ENCODE results near the gene SLC25A31.

SLC25A31 gene

GRCh38 chr4:127747883-127748282 is 17.7 kb downstream of the SLC25A31 start:
- Histone ChIP-seq H3K27me3 (ENCODE audit: insufficient read depth, low read length, poor library complexity) (no peaks in the 10 kb centered on the region), H3K56ac (ENCODE audit: low read length) (no peak overlapping the region), H3K79me1 (ENCODE audit: low read length) (no peaks in the 10 kb centered on the region), H2BK5ac (ENCODE audit: low read length) (no peak overlapping the region), H3K23ac (ENCODE audit: low read length) (no peak overlapping the region), H3K18ac (ENCODE audit: low read length) (no peak overlapping the region), H3K4ac (ENCODE audit: low read depth, low read length) (no peak overlapping the region), H3K27ac (ENCODE audit: low read depth, low read length) (no peak overlapping the region), H2BK120ac (ENCODE audit: low read depth, low read length) (no peak overlapping the region), H3K79me2 (ENCODE audit: control insufficient read depth, insufficient read depth, low read length) (no peaks in the 10 kb centered on the region), H4K8ac (ENCODE audit: low read depth, low read length) (no peak overlapping the region), H4K5ac (ENCODE audit: low read length) (no peak overlapping the region), H2BK15ac (replicated peaks; ENCODE audit: low read depth) (no peak overlapping the region), H3K4me1 (ENCODE audit: control insufficient read depth, low read depth, low read length) (no peaks in the 10 kb centered on the region), H3K4me3 (ENCODE audit: low read length) (no peak overlapping the region), H3K9ac (ENCODE audit: low read length) (no peak overlapping the region), H3K36me3 (ENCODE audit: control insufficient read depth, insufficient read depth, low read length) (no peaks in the 10 kb centered on the region), H3K4me2 (ENCODE audit: low read length) (no peak overlapping the region), H2AK5ac (ENCODE audit: low read length) (no peak overlapping the region)
- no CpG with 5 or more reads among the region's 4 CpGs for WGBS (ENCODE audit: extremely low coverage, insufficient coverage, low lambda C conversion rate)
- DNase-seq = no peak

- no peak for DNase-seq
- Histone ChIP-seq H3K79me2 (ENCODE audit: control insufficient read depth, insufficient read depth, low read length) (no peaks in the 10 kb centered on the region), H2BK120ac (ENCODE audit: low read depth, low read length) (no peak overlapping the region), H3K9ac (ENCODE audit: low read length) (no peak overlapping the region), H3K4ac (ENCODE audit: low read depth, low read length) (no peak overlapping the region), H3K23ac (ENCODE audit: low read length) (no peak overlapping the region), H3K79me1 (ENCODE audit: low read length) (no peaks in the 10 kb centered on the region), H3K18ac (ENCODE audit: low read length) (no peak overlapping the region), H3K27me3 (ENCODE audit: insufficient read depth, low read length, poor library complexity) (no peaks in the 10 kb centered on the region), H3K36me3 (ENCODE audit: control insufficient read depth, insufficient read depth, low read length) (no peaks in the 10 kb centered on the region), H3K4me3 (ENCODE audit: low read length) (no peak overlapping the region), H2AK5ac (ENCODE audit: low read length) (no peak overlapping the region), H3K27ac (ENCODE audit: low read depth, low read length) (no peak overlapping the region), H3K4me2 (ENCODE audit: low read length) (no peak overlapping the region), H4K8ac (ENCODE audit: low read depth, low read length) (no peak overlapping the region), H4K5ac (ENCODE audit: low read length) (no peak overlapping the region), H2BK5ac (ENCODE audit: low read length) (no peak overlapping the region), H3K56ac (ENCODE audit: low read length) (no peak overlapping the region), H3K4me1 (ENCODE audit: control insufficient read depth, low read depth, low read length) (no peaks in the 10 kb centered on the region), H2BK15ac (replicated peaks; ENCODE audit: low read depth) (no peak overlapping the region)
- WGBS (ENCODE audit: extremely low coverage, insufficient coverage, low lambda C conversion rate) = no CpG with 5 or more reads among the region's 2 CpGs
Measured at GRCh38 chr4:127748957-127749356, 18.8 kb downstream of the SLC25A31 start.

GRCh38 chr4:127756906-127757305 is 26.7 kb downstream of the SLC25A31 start:
- Histone ChIP-seq H4K5ac (ENCODE audit: low read length) (no peak overlapping the region), H3K27me3 (ENCODE audit: insufficient read depth, low read length, poor library complexity) (no peaks in the 10 kb centered on the region), H3K56ac (ENCODE audit: low read length) (no peak overlapping the region), H3K18ac (ENCODE audit: low read length) (no peak overlapping the region), H2BK120ac (ENCODE audit: low read depth, low read length) (no peak overlapping the region), H3K79me2 (ENCODE audit: control insufficient read depth, insufficient read depth, low read length) (no peaks in the 10 kb centered on the region), H2AK5ac (ENCODE audit: low read length) (no peak overlapping the region), H2BK5ac (ENCODE audit: low read length) (no peak overlapping the region), H4K8ac (ENCODE audit: low read depth, low read length) (no peak overlapping the region), H3K4me3 (ENCODE audit: low read length) (no peak overlapping the region), H3K36me3 (ENCODE audit: control insufficient read depth, insufficient read depth, low read length) (no peaks in the 10 kb centered on the region), H3K4ac (ENCODE audit: low read depth, low read length) (no peak overlapping the region), H3K4me2 (ENCODE audit: low read length) (no peak overlapping the region), H2BK15ac (replicated peaks; ENCODE audit: low read depth) (no peak overlapping the region), H3K27ac (ENCODE audit: low read depth, low read length) (no peak overlapping the region), H3K4me1 (ENCODE audit: control insufficient read depth, low read depth, low read length) (no peaks in the 10 kb centered on the region), H3K23ac (ENCODE audit: low read length) (no peak overlapping the region), H3K79me1 (ENCODE audit: low read length) (no peaks in the 10 kb centered on the region), H3K9ac (ENCODE audit: low read length) (no peak overlapping the region)
- no peak for DNase-seq
- no CpG with 5 or more reads among the region's 2 CpGs for WGBS (ENCODE audit: extremely low coverage, insufficient coverage, low lambda C conversion rate)

- H2BK15ac ChIP-seq (replicated peaks; ENCODE audit: low read depth) = no peak overlapping the region
- WGBS (ENCODE audit: extremely low coverage, insufficient coverage, low lambda C conversion rate) = no CpG with 5 or more reads among the region's 2 CpGs
- no peaks in the 10 kb centered on the region for H3K36me3 ChIP-seq (ENCODE audit: control insufficient read depth, insufficient read depth, low read length)
- no peak overlapping the region for H4K8ac ChIP-seq (ENCODE audit: low read depth, low read length)
- H3K27me3 ChIP-seq (ENCODE audit: insufficient read depth, low read length, poor library complexity) = no peaks in the 10 kb centered on the region
- no peak overlapping the region for H3K4me2 ChIP-seq (ENCODE audit: low read length)
- no peak overlapping the region for H3K9ac ChIP-seq (ENCODE audit: low read length)
- no peaks in the 10 kb centered on the region for H3K4me1 ChIP-seq (ENCODE audit: control insufficient read depth, low read depth, low read length)
- no peak overlapping the region for H3K4me3 ChIP-seq (ENCODE audit: low read length)
- no peaks in the 10 kb centered on the region for H3K79me2 ChIP-seq (ENCODE audit: control insufficient read depth, insufficient read depth, low read length)
- no peak overlapping the region for H3K27ac ChIP-seq (ENCODE audit: low read depth, low read length)
- no peak overlapping the region for H2BK5ac ChIP-seq (ENCODE audit: low read length)
- no peak overlapping the region for H3K4ac ChIP-seq (ENCODE audit: low read depth, low read length)
- H3K79me1 ChIP-seq (ENCODE audit: low read length) = no peaks in the 10 kb centered on the region
- H3K56ac ChIP-seq (ENCODE audit: low read length) = no peak overlapping the region
- no peak overlapping the region for H3K18ac ChIP-seq (ENCODE audit: low read length)
- H2BK120ac ChIP-seq (ENCODE audit: low read depth, low read length) = no peak overlapping the region
- no peak overlapping the region for H2AK5ac ChIP-seq (ENCODE audit: low read length)
- H3K23ac ChIP-seq (ENCODE audit: low read length) = no peak overlapping the region
- no peak for DNase-seq
- no peak overlapping the region for H4K5ac ChIP-seq (ENCODE audit: low read length)
Measured at GRCh38 chr4:127759228-127759820, 29.1 kb downstream of the SLC25A31 start.

GRCh38 chr4:127759893-127760292 is 29.7 kb downstream of the SLC25A31 start:
- H3K4me2 ChIP-seq (ENCODE audit: low read length) = no peak overlapping the region
- no CpG with 5 or more reads among the region's 3 CpGs for WGBS (ENCODE audit: extremely low coverage, insufficient coverage, low lambda C conversion rate)
- H2AK5ac ChIP-seq (ENCODE audit: low read length) = no peak overlapping the region
- no peaks in the 10 kb centered on the region for H3K4me1 ChIP-seq (ENCODE audit: control insufficient read depth, low read depth, low read length)
- no peak overlapping the region for H2BK120ac ChIP-seq (ENCODE audit: low read depth, low read length)
- no peaks in the 10 kb centered on the region for H3K79me1 ChIP-seq (ENCODE audit: low read length)
- no peak overlapping the region for H3K9ac ChIP-seq (ENCODE audit: low read length)
- no peaks in the 10 kb centered on the region for H3K36me3 ChIP-seq (ENCODE audit: control insufficient read depth, insufficient read depth, low read length)
- no peak overlapping the region for H4K8ac ChIP-seq (ENCODE audit: low read depth, low read length)
- no peaks in the 10 kb centered on the region for H3K79me2 ChIP-seq (ENCODE audit: control insufficient read depth, insufficient read depth, low read length)
- H2BK15ac ChIP-seq (replicated peaks; ENCODE audit: low read depth) = no peak overlapping the region
- no peak overlapping the region for H4K5ac ChIP-seq (ENCODE audit: low read length)
- H3K56ac ChIP-seq (ENCODE audit: low read length) = no peak overlapping the region
- no peak overlapping the region for H3K23ac ChIP-seq (ENCODE audit: low read length)
- no peak overlapping the region for H3K27ac ChIP-seq (ENCODE audit: low read depth, low read length)
- no peaks in the 10 kb centered on the region for H3K27me3 ChIP-seq (ENCODE audit: insufficient read depth, low read length, poor library complexity)
- H3K18ac ChIP-seq (ENCODE audit: low read length) = no peak overlapping the region
- H3K4me3 ChIP-seq (ENCODE audit: low read length) = no peak overlapping the region
- no peak overlapping the region for H3K4ac ChIP-seq (ENCODE audit: low read depth, low read length)
- no peak for DNase-seq
- no peak overlapping the region for H2BK5ac ChIP-seq (ENCODE audit: low read length)
